Activated CD8-positive, alpha-beta memory T cell treated with anti-CD3 and anti-CD28 coated beads for 48 hours (primary cell): ENCODE results near the gene FBXO44.

Source experiments
- DNase-seq, 3 experiments: peaks; one replicate each; pipeline ENCODE4 v3.0.0-alpha.2; 2020; ENCODE audit warnings: low read depth in 2 of 3, low spot score in 2 of 3

Gene FBXO44

DNA sequence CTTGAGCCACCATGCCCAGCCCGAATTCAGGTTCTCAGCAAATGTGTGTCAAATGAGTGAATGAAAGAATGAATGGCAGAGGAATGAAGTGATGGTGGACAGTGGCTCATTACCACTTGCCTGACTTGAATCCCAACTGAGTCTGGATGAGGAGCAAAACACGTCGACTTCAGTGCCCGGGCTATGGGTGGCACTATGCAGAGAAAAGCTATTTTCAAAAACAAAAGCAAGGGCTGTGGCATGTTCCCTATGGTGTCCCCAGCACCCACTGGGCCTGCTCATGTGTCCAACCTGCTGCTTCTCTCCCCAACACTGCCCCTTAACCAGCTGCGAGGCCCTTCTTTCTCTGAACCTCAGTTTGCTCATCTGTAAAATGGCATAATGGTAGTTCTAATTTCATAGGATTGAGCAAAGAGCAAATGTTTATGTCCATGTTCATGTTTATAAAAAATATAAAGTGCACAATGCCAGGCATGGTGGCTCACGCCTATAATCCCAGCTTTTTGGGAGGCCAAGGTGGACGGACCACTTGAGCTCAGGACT lies 30.6 kb downstream of the FBXO44 start:
- no peak for DNase-seq

GRCh38 chr1:11688506-11688905 lies 33.8 kb downstream of the FBXO44 start:
- DNase-seq, result no peak

GRCh38 chr1:11690397-11691301 lies 36.0 kb downstream of the FBXO44 start:
- DNase-seq, result no peak

DNA sequence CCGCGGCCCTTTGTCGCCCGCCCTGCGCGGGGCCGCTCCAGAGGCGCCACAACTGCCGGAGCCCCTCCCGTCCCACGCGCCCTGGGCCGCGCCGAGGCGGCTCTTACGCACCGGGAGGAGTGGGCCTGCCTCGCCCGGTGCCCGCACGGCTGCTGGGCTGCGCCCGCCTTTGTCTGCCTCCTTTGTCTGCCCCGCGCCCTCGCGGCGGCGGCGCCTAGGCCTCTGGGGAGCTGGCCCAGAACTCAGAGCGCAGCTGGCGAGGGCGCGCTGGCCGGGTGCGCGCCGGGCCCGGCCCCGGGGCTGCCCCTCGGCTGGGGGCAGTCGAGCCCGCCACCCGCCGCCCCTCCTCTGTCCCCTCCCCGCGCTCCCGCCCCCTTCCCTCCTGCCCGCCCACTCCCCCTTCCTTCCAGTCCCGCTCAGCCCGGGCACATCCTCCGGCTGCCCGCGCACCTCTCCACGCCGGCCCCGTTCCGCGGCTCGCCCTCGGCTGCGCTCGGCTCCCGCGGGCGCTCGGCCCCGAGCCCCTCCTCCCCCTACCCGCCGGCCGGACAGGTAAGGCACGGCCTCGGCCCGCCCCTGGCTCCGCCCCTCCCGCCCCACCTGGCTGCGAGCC lies 36.7 kb downstream of the FBXO44 start, which contains the start of gene DRAXIN:
Gene DRAXIN (plus strand): TSS at position 409 of the 613 bp plus-strand sequence. CDS start 14,549 bp downstream, outside the sequence.
- no peak for DNase-seq

DNA sequence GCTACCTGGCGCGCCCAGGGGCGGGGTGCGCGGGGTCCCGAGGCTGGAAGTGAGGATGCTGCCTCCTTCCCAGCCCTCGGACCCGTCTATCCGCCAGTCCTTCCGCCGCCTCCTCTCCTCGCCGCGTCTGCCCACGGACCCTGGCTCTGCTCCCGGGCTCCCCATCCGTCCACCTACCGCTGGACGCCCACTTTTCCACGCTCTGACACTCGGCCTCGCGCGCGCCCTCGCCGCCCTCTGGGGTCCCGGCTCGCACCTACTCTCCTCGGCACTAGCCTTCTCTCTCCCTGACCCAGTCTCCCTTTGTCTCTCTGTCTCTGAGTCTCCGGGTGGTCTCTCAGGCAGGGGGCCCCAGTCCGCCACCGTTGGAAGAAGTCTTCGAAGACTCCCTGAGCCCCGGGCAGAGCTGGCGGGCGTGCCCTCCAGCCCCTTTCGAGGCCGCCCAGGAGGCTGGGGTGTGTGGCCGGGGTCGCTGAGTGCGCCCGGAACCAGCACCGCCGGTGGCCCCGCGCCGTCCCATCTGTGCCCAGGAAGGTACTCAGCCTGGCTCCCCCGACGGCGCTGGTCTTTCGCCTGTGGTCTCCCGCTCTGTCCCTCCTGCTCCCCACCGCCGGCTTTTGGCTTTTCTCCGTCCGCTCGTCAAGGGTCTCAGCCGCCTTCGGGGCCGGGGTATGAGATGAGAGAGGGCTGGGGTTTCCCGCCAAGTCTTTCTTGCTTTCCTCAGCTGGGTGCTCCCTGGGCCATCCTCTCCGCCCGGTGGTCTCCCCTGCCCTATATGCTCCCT lies 37.4 kb downstream of the FBXO44 start:
- no peak for DNase-seq

GRCh38 chr1:11693024-11693590 lies 38.4 kb downstream of the FBXO44 start:
- DNase-seq, result peak in 1 of 3 experiments; percentile 23

- DNase-seq, result no peak
Measured at GRCh38 chr1:11693917-11694316, 39.2 kb downstream of the FBXO44 start.

DNA sequence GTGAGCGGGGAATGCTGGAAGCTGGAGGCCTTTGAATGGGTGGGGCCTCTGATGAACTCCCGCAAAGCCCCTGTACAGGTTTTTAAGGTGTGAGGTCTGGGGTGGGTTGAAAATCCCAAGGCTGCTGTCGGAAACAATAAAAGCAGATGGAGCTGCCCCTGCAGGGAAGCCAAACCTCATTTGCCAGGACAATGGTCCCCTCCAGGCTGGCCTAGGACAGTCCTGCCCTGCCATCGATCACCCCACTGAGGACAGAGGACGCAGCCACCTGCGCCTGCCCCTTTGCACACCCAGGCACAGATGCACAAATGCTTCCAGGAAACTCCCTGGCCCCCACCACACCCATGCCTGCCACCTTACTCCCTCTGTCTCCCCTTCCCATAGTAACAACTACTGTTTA lies 41.2 kb downstream of the FBXO44 start:
- no peak for DNase-seq

DNA sequence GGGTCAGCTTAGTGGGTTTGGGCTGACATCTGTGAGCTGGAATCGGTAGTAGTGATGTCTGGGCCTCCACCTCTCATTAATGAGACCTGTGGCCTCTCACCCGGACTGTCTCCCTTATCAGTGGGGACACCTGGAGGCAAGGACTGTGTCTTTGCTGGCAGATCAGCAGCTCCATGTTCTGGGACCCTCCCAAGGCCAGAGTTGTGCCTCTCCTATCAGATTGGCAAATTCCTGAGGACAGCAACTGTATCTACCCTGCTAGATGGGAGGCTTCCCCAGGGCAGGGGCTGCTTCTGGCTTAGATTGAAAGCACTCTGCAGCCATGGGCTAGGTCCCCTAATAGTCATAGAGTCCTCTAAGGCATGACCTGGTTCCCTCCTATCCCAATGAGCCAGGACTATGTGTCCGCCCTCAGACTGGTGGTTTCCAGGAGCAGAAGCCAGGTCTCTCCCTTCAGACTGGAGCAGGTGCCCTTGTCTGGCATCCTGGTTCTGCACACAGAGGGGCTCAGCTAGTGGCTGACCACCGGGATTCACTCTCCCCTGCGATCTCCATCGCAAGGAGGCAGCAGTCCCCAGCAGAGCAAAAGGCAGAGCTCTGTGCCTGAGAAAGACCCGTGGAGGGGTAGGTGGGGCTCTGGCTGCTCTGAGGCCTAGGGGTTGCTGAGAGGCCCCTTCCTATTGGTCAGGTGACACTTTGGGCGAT lies 42.7 kb downstream of the FBXO44 start:
- DNase-seq, result no peak

DNA sequence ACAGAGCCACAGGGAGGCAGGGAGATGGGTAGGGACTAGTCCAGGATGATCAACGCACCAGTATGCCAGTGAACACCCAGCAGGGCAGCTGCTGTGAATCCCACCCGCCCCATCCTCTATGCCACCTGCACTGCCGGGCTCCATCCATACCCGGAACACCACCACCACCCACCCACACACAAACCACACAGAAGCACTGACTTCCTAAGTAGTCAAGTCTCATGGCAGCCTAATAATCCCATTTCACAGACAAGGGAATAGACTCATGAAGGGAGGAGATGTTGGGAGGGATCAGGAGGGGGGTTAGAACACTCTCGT lies 43.2 kb downstream of the FBXO44 start:
- no peak for DNase-seq

- no peak for DNase-seq
Measured at GRCh38 chr1:11700601-11701467, 46.2 kb downstream of the FBXO44 start.

DNA sequence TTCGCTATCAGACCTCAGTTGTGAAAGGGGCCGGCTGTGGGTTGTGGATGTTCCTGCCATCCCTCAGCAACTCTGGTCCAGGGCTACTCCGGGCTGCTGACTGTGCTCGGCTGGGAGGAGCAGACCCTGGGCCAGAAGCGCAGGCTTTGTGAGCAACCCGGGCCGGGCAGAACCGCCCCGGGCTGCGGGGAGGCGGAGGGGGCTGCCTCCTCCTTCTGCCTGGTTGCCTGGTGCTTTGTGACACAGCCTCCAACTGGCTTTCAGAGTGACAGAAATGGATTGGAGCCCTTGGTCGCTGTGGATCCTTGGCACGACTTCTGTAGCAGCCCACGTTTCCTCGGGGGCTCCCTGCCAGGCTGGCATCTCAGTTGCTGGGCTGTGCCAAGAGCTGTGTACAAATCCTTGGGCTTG lies 46.9 kb downstream of the FBXO44 start:
- DNase-seq, result no peak

DNA sequence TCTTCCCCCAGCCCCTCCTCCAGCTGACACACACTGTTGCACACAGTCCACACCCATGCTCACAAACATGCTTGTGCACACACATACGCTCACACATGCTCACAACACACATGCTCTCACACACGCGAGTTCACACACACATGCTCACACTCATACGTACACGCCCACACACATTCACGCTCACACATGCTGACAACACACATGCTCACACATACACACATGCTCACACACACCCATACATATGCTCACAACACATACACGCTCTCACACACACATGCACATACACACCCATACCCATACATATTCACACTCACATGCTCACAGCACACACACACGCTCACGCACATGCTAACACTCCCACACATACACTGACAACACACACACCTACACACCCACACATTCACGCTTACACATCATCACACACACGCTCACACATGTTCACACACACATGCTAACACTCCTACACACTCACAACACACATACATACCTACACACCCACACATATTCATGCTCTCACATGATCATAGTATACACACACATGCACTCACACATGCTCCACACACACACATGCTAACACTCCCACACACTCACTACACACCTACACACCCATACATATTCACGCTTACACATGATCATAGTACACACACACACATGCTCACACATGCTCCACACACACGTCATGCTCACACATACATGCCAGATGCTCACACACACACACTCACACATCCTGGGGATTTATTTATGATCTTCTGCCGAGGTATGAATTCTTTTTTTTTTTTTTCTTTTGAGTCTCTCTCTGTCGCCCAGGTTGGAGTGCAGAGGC lies 47.5 kb downstream of the FBXO44 start:
- DNase-seq, result no peak

DNA sequence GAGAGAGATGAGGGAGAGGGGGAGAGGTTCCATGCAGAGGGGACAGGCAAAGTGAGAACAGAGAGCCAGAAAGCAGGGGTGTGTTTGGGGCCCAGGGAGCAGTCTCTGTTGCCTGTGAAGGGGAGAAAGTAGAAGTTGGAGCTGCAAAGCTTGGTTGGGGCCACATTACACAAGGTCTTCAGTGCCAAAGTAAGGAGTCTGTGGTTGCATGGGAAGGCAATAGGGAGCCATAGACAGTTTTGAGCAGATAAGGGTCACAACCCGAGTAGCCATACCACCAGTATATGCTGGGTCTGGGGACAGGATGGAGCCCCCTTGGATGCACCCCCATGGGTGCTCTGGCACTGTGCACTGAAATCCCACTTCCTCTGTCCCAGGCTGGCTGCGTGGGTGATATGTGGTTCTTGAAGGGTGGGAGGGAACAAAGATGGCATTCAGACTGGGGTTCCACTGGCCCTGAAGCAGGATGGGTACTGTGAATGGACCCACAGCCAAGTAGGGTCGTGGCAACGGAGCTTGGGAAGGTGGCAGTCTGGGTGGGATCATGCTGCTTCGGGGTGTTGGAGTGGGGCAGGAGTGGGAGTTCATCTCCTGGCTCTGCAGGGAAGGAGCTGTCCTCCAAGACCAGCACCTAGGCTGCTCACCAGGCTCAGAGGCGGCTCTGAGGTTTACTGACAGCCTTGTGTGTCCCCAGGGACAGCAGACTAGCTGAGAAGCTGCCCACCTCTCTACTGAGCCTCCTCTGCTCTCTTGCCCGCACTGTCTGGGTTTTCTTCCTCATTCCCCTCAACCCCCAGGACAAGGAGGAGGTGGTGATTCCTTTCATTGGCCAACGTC lies 48.9 kb downstream of the FBXO44 start:
- no peak for DNase-seq

GRCh38 chr1:11704194-11704529 lies 49.5 kb downstream of the FBXO44 start:
- no peak for DNase-seq

DNA sequence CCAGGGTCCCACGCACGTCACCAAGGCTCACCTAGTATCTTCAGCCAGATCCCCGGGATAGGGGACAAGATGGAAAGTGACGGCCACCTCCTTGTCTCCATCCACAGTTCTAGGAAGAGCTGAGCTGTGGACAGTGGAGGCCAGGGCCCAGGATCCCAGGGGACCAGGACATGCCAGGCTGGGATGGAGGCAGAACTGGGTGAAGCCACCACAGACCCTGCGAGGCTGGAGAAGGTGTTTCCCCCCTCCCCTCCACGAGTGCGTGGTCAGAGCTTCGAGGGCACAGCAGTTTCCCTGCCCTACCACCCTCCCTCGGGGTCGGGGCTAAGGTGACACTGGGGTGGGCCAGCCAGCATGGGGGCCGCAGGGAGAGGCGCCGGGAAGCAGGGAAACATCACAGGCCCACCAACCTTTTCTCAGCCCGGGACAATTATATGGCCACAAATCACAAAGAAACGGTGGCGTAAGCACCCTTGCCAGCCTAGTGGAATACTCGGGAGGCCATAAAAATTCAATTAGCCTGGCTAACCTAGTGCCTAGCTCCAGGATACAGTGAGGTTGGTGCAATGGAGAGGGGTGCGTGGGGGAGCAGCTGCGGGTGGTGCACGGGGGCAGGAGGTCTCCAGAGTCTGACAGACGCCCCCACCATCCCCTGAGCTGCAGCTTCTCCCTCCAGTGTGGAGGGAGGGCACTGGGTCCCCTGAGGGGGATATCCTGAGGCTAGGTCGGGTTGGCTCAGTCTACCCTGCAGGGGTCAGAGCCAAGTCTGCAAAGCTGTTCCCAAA lies 50.2 kb downstream of the FBXO44 start:
- DNase-seq, result no peak

DNA sequence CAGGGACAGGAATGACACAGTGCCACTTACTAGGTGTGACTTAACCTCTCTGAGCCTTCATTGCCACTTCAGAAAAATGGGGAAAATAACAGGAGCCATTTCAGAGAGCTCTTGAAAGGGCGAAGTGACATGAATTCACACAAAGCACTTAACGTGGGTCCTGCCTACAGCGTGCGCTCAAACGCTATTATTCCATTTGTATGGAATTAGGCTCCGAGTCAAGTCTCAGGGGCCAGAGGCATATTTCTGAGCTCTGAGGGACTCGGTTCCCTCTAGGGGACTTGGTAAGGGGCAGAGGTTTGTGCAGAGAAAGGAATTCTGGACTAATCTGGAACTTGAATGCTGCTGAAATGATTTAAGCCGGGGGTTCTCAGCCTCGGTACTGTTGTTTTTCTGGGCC lies 50.9 kb downstream of the FBXO44 start:
- no peak for DNase-seq
